Right renal pelvis (tissue), 4 donors: ENCODE measurements around the gene HYCC1. TPM values are rescaled to one million over a fixed set of nuclear protein-coding genes. Genes with fewer than 3 reads are reported as not detected.
"Not testable (repeated sequence)": the region's sequence is repeated elsewhere in the genome, so short reads cannot be mapped to it uniquely, and the experiment has no call there.

ENCODE experiments used
- DNase-seq, 4 donors: peaks; one replicate each; pipeline ENCODE4 v3.0.0-alpha.2; 2013; ENCODE audit warnings: low read depth in 4 of 4, low spot score in 3 of 4, missing footprints in 1 of 4
- polyA plus RNA-seq, 4 donors: library from polyadenylated mRNA; unstranded; fragments of 120-200 nt; gene quantifications; one replicate each; pipeline ENCODE4 v1.2.1, GENCODE V29; 2013; ENCODE audit not compliant: insufficient read length in 4 of 4

The HYCC1 gene
- polyA plus RNA-seq, 4 donors: 21.4 to 28.0 (median 24.7) TPM

DNA sequence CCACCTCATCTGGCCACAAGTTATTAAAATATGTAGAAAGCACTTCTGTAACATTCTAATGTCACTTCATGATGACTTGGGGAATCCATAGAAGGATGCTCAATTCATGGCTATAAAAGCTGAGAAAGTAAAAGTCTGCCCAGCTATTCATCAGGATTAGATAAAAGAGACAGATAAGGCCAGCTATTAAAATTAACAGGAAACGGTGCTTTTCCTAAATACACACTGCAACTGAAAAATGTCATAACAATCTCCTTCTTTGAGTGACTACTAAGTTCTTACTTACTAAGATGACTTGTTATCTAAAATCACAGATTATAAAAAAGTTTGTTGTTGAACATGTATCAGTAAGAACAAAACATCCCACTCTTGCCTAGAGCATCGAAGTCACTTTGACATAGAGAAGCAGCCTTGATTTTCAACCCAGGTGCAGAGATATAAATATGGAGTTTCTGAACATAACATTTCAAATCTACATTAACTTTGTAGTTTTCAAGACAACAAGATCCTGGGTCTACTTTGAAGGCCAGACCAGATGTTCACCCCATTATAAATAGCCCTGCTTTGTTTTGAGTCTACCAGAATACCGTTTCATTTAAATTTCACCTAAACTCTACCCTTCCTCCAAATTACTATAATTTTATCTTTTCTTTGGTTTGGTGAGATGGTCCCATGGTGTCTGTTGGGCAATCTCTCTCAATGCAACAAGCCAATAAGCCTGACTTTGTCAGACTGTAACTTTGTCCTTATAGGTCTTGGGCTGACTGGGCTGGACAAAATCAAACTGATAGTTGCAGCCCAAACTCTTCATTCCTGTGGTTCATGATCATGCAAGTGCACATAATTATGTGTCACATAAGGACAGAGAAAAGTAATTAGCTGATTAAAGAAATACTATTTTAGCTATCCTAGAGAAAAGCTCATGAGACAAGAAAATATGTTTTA lies 24.0 kb downstream of the HYCC1 start:
- DNase-seq: no peak

DNA sequence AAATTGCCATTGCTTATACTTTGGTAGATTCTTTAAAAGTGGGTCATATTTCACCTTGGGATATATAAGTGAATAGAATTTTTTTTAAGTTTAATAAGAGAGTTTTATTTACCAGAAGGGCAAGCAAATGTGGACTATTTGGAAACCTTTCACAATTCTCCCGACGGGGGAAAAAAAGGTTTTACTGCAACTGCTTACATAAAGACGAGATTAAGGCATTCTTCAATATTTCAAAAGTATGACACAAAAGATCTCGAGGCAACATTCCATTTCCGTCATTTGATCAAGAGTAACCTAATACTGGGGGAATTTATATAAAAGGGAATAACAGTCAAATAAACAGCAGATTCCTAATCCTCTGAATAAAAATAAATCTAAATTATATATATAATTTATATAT lies 28.5 kb downstream of the HYCC1 start:
- no peak for DNase-seq

DNA sequence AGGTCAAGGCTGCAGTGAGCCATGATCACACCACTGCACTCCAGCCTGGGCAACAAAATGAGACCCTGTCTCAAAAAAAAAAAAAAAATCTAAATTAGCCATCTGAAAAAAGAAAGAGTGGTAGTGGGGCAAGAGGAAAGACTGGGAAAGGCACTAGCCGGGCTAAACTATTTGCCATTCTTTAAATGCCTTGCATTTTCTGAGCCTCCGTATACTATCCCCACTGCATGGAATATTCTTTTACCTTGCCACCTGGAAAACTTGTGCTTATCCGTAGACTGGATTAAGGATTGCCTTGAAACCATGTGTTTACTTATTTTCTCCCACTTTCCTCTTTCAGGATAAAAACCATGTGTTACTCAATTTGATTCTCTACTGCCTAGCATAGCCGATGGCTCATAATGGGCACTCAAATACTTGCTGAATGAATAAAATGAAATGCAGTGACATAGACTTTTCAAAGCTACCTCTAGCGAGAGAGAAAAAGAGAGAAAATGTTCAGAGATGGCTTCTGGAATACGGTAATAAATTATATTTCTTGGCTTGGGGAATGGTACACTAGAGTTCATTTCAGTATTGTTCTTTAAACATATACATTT lies 30.6 kb downstream of the HYCC1 start:
- DNase-seq: no peak

DNA sequence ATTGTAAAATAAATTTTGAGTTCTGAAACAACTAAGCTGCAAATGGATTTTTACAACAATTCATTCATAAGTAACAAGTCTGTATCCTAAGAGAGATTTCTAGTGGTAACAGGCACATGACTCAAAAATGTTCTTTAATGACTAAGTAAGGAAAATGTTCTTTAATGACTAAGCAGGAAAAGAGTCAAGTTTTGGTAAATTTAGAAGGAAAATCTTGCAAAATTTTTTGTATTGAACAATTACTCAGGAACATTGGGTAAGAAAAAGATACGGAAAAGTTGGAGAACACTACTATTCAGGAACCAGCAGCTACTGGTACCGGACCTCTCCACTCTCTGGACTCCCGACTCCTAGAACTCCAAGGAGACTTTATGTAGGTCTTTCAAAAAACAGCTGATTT lies 33.5 kb downstream of the HYCC1 start:
- no peak for DNase-seq

DNA sequence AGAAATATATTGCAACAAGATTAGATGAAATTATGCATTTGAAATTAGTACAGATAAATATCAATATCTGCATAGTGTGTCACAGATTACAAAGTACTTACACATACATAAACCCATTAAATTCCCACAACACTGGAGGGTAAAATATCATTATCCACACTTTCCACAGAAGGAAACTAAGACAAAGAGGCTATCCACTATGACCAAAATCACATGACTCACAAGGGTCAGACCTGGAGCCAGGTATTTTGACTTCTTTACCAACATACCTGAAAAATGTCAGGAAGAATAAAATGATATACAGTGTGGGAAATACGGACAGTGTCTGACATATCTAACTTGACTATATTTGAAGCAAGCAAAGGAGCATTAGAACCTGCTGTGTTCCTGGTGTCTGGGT lies 34.1 kb downstream of the HYCC1 start:
- DNase-seq: no peak

DNA sequence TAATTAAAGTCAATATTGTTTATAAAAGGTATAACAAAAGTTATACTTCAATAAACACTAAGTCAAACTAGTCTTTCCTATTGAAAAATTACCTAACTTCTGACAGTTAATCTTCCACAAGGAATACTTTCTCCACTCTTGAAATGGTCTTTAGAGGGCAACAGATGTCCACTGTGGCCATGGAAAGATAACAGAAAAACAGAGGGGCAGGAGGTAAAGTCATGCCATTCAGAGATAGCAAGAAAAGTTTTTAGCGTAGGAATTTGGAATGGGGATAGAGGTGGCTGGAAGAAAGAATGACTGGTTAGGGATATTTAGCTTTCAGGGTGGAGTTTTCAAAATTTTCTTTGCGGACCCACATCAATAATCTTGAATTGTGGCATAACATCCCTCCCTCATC lies 34.7 kb downstream of the HYCC1 start:
- no peak for DNase-seq

DNA sequence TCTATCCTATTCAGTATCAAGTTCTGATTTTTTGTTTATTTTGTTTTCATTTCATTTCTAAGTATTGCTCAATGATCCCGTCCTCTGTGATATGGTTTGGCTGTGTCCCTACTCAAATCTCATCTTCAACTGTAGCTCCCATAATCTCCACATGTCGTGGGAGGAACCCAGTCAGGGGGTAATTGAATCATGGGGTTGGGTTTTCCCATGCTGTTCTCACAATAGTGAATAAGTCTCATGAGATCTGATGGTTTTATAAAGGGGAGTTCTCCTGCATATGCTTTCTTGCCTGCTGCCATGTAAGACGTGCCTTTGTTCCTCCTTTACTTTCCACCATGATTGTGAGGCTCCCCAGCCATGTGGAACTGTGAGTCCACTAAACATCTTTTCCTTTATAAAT lies 39.3 kb downstream of the HYCC1 start:
- DNase-seq: not testable (repeated sequence)

DNA sequence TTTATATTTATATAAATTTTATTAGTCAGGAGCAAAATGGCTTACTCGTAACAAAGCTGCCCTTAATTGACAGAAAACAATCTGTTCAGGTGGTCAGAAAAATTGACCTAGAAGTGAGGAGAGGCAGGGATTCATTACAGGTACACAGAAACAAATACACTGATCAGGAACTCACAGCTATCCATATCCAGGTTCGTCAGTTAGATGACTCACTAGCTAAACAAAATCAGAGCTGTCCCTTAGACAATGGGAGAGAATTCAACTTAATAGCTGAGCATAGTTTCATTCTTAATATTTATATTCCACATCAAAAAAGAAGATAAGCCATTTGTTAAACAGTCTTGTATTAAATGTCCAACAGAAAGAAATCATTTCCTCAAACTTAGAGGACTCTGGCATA lies 41.7 kb downstream of the HYCC1 start:
- no peak for DNase-seq

DNA sequence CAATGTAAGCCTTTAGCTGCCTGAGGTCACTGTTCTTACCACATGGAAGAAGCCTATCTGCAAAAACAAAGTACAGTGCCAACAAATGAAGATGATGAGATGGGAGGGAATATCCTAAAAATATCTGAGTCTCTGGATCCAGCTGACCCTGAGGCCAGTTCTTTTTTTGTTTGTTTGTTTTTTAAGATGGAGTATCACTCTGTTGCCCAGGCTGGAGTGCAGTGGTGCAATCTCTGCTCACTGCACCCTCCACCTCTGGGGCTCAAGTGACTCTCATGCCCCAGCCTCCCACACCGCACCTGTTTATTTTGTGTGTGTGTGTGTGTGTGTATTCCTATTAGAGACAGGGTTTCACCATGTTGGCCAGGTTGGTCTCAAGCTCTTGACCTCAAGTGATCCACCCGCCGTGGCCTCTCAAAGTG lies 44.9 kb downstream of the HYCC1 start:
- DNase-seq: no peak

Other genes starting within 250 kb of the HYCC1 start
- 100 to 1,000 TPM; 320 to 417 (median 395) TPM for gene TOMM7, start 191.3 kb downstream of the HYCC1 start, polyA plus RNA-seq
- 10 to 100 TPM; 43.6 to 56.0 (median 52.5) TPM for gene KLHL7, start 91.7 kb upstream of the HYCC1 start, polyA plus RNA-seq
- gene NUP42, start 167.9 kb upstream of the HYCC1 start, polyA plus RNA-seq: 10 to 100 TPM; 53.2 to 66.9 (median 60.5) TPM
- gene GPNMB, start 232.6 kb upstream of the HYCC1 start, polyA plus RNA-seq: 10 to 100 TPM; 19.8 to 34.4 (median 30.8) TPM